SK-N-SH treated with all-trans-retinoic acid at 6 μM for 48 hours (cell line): ENCODE data around the gene PSMG1.
A peak's percentile ranks its signal among the peaks of the same experiment; 100 is the strongest.

ENCODE experiments used
- ATAC-seq: fragments of 200-7000 bp; cut with Tn5 transposase; 3 replicates; pipeline ENCODE4 v1.9.1; 2020; ENCODE audit warnings: mild to moderate bottlenecking, moderate library complexity
- ARNTL ChIP-seq: fragments of 450-650 bp; formaldehyde crosslinking; IDR thresholded peaks from 2 replicates; pipeline ENCODE4 v1.5.0; 2020; ENCODE audit warnings: low read depth, mild to moderate bottlenecking, moderate library complexity, borderline replicate concordance
- BACH2 ChIP-seq: fragments of 250-450 bp; sonication (Bioruptor Pico); IDR thresholded peaks from 2 replicates; pipeline ENCODE4 v1.9.0; 2021; ENCODE audit warnings: mild to moderate bottlenecking, borderline replicate concordance
- CSDC2 ChIP-seq: fragments of 250-450 bp; sonication (Bioruptor Pico); IDR thresholded peaks from 2 replicates; pipeline ENCODE4 v1.5.0; 2020; ENCODE audit warnings: mild to moderate bottlenecking, moderate library complexity
- ESRRG ChIP-seq: fragments of 250-450 bp; sonication (Bioruptor Pico); IDR thresholded peaks from 2 replicates; pipeline ENCODE4 v1.6.1; 2021; ENCODE audit warnings: mild to moderate bottlenecking
- GLIS3 ChIP-seq: fragments of 250-450 bp; sonication (Bioruptor Pico); IDR thresholded peaks from 2 replicates; pipeline ENCODE4 v1.5.0; 2020; ENCODE audit warnings: mild to moderate bottlenecking, moderate library complexity
- ISL1 ChIP-seq: fragments of 250-450 bp; sonication (Bioruptor Pico); IDR thresholded peaks from 2 replicates; pipeline ENCODE4 v2.1.2; 2022; ENCODE audit warnings: mild to moderate bottlenecking, moderate library complexity
- OSR1 ChIP-seq: fragments of 250-450 bp; sonication (Bioruptor Pico); IDR thresholded peaks from 2 replicates; pipeline ENCODE4 v1.8.0; 2022; ENCODE audit warnings: moderate library complexity, mild to moderate bottlenecking, inconsistent platforms
- PPARA ChIP-seq: fragments of 250-450 bp; sonication (Bioruptor Pico); IDR thresholded peaks from 2 replicates; pipeline ENCODE4 v1.5.0; 2020; ENCODE audit warnings: mild to moderate bottlenecking, borderline replicate concordance
- RARB ChIP-seq: fragments of 250-450 bp; sonication (Bioruptor Pico); IDR thresholded peaks from 2 replicates; pipeline ENCODE4 v1.8.0; 2021; ENCODE audit warnings: mild to moderate bottlenecking, moderate library complexity
- SNAI2 ChIP-seq: fragments of 250-450 bp; sonication (Bioruptor Pico); IDR thresholded peaks from 2 replicates; pipeline ENCODE4 v1.5.0; 2020; ENCODE audit warnings: mild to moderate bottlenecking, moderate library complexity
- TCF4 ChIP-seq: fragments of 250-450 bp; sonication (Bioruptor Pico); IDR thresholded peaks from 2 replicates; pipeline ENCODE4 v1.8.0; 2021; ENCODE audit warnings: mild to moderate bottlenecking, moderate library complexity, borderline replicate concordance
- TOX ChIP-seq: fragments of 250-450 bp; sonication (Bioruptor Pico); IDR thresholded peaks from 2 replicates; pipeline ENCODE4 v1.8.0; 2021; ENCODE audit warnings: mild to moderate bottlenecking, moderate library complexity, borderline replicate concordance
- ZC3H10 ChIP-seq: fragments of 250-450 bp; sonication (Bioruptor Pico); IDR thresholded peaks from 2 replicates; pipeline ENCODE4 v1.5.1; 2021; ENCODE audit warnings: mild to moderate bottlenecking, moderate library complexity
- ZFP3 ChIP-seq: fragments of 250-450 bp; sonication (Bioruptor Pico); IDR thresholded peaks from 2 replicates; pipeline ENCODE4 v1.5.0; 2020; ENCODE audit warnings: mild to moderate bottlenecking, moderate library complexity
- ZFP30 ChIP-seq: fragments of 450-650 bp; formaldehyde crosslinking; IDR thresholded peaks from 2 replicates; pipeline ENCODE4 v1.5.0; 2022; ENCODE audit warnings: mild to moderate bottlenecking, moderate library complexity
- ZNF70 ChIP-seq: fragments of 450-650 bp; formaldehyde crosslinking; IDR thresholded peaks from 2 replicates; pipeline ENCODE4 v1.5.0; 2020; ENCODE audit warnings: mild to moderate bottlenecking, moderate library complexity
- ZNF8 ChIP-seq: fragments of 450-650 bp; formaldehyde crosslinking; IDR thresholded peaks from 2 replicates; pipeline ENCODE4 v1.5.0; 2020; ENCODE audit warnings: mild to moderate bottlenecking, moderate library complexity
- TF ChIP-seq, protein P1 (sequence below): fragments of 250-450 bp; sonication (Bioruptor Pico); IDR thresholded peaks from 2 replicates; pipeline ENCODE4 v1.8.0; 2020; ENCODE audit warnings: mild to moderate bottlenecking, moderate library complexity, borderline replicate concordance
- TF ChIP-seq, protein P2 (sequence below): fragments of 250-450 bp; sonication (Bioruptor Pico); IDR thresholded peaks from 2 replicates; pipeline ENCODE4 v1.5.1; 2020; ENCODE audit warnings: low read depth, mild to moderate bottlenecking, moderate library complexity
- TF ChIP-seq, protein P3 (sequence below): fragments of 250-450 bp; sonication (Bioruptor Pico); IDR thresholded peaks from 2 replicates; pipeline ENCODE4 v1.5.1; 2021; ENCODE audit warnings: mild to moderate bottlenecking, moderate library complexity
- TF ChIP-seq, protein P4 (sequence below): fragments of 250-450 bp; sonication (Bioruptor Pico); IDR thresholded peaks from 2 replicates; pipeline ENCODE4 v1.8.0; 2021; ENCODE audit warnings: low read depth, mild to moderate bottlenecking, moderate library complexity, borderline replicate concordance
- TF ChIP-seq, protein P5 (sequence below): fragments of 250-450 bp; sonication (Bioruptor Pico); IDR thresholded peaks from 2 replicates; pipeline ENCODE4 v1.5.0; 2020; ENCODE audit warnings: mild to moderate bottlenecking, moderate library complexity

The PSMG1 gene

DNA sequence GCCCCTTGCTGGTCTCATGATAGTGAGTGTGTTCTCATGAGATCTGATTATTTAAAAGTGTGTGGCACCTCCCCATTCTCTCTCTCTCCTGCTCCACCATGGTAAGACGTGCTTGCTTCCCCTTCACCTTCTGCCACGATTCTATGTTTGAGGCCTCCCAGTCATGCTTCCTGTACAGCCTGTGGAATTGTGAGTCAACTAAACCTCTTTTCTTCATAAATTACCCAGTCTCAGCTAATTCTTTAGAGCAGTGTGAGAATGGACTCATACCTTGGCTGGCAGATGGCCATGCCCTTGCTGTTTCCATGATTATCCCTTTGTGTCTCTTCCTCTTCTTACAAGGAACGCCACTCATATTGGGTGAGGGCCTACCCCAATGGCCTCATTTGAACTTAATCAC lies 40.3 kb downstream of the PSMG1 start:
- ATAC-seq: no peak
- TF ChIP-seq, protein P1, sequence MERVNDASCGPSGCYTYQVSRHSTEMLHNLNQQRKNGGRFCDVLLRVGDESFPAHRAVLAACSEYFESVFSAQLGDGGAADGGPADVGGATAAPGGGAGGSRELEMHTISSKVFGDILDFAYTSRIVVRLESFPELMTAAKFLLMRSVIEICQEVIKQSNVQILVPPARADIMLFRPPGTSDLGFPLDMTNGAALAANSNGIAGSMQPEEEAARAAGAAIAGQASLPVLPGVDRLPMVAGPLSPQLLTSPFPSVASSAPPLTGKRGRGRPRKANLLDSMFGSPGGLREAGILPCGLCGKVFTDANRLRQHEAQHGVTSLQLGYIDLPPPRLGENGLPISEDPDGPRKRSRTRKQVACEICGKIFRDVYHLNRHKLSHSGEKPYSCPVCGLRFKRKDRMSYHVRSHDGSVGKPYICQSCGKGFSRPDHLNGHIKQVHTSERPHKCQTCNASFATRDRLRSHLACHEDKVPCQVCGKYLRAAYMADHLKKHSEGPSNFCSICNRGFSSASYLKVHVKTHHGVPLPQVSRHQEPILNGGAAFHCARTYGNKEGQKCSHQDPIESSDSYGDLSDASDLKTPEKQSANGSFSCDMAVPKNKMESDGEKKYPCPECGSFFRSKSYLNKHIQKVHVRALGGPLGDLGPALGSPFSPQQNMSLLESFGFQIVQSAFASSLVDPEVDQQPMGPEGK: no peak
- TF ChIP-seq ARNTL (CRISPR knock-in tag): no peak
- no peak for TF ChIP-seq PPARA
- TF ChIP-seq ZNF70: no peak
- TF ChIP-seq TOX (CRISPR knock-in tag): no peak
- TF ChIP-seq ZC3H10: no peak
- TF ChIP-seq ZNF8: no peak
- TF ChIP-seq OSR1: no peak
- TF ChIP-seq, protein P2, sequence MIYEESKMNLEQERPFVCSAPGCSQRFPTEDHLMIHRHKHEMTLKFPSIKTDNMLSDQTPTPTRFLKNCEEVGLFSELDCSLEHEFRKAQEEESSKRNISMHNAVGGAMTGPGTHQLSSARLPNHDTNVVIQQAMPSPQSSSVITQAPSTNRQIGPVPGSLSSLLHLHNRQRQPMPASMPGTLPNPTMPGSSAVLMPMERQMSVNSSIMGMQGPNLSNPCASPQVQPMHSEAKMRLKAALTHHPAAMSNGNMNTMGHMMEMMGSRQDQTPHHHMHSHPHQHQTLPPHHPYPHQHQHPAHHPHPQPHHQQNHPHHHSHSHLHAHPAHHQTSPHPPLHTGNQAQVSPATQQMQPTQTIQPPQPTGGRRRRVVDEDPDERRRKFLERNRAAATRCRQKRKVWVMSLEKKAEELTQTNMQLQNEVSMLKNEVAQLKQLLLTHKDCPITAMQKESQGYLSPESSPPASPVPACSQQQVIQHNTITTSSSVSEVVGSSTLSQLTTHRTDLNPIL: no peak
- TF ChIP-seq ZFP30 (CRISPR knock-in tag): no peak
- no peak for TF ChIP-seq ISL1 (CRISPR knock-in tag)
- TF ChIP-seq TCF4 (CRISPR knock-in tag): no peak
- no peak for TF ChIP-seq ESRRG (CRISPR knock-in tag)
- TF ChIP-seq SNAI2 (CRISPR knock-in tag): no peak
- TF ChIP-seq ZFP3 (CRISPR knock-in tag): no peak
- no peak for TF ChIP-seq CSDC2 (CRISPR knock-in tag)
- TF ChIP-seq, protein P3, sequence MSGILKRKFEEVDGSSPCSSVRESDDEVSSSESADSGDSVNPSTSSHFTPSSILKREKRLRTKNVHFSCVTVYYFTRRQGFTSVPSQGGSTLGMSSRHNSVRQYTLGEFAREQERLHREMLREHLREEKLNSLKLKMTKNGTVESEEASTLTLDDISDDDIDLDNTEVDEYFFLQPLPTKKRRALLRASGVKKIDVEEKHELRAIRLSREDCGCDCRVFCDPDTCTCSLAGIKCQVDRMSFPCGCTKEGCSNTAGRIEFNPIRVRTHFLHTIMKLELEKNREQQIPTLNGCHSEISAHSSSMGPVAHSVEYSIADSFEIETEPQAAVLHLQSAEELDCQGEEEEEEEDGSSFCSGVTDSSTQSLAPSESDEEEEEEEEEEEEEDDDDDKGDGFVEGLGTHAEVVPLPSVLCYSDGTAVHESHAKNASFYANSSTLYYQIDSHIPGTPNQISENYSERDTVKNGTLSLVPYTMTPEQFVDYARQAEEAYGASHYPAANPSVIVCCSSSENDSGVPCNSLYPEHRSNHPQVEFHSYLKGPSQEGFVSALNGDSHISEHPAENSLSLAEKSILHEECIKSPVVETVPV (CRISPR knock-in tag): no peak
- TF ChIP-seq GLIS3 (CRISPR knock-in tag): no peak
- TF ChIP-seq BACH2: no peak
- TF ChIP-seq, protein P4, sequence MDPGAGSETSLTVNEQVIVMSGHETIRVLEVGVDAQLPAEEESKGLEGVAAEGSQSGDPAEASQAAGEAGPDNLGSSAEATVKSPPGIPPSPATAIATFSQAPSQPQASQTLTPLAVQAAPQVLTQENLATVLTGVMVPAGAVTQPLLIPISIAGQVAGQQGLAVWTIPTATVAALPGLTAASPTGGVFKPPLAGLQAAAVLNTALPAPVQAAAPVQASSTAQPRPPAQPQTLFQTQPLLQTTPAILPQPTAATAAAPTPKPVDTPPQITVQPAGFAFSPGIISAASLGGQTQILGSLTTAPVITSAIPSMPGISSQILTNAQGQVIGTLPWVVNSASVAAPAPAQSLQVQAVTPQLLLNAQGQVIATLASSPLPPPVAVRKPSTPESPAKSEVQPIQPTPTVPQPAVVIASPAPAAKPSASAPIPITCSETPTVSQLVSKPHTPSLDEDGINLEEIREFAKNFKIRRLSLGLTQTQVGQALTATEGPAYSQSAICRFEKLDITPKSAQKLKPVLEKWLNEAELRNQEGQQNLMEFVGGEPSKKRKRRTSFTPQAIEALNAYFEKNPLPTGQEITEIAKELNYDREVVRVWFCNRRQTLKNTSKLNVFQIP (CRISPR knock-in tag): no peak

DNA sequence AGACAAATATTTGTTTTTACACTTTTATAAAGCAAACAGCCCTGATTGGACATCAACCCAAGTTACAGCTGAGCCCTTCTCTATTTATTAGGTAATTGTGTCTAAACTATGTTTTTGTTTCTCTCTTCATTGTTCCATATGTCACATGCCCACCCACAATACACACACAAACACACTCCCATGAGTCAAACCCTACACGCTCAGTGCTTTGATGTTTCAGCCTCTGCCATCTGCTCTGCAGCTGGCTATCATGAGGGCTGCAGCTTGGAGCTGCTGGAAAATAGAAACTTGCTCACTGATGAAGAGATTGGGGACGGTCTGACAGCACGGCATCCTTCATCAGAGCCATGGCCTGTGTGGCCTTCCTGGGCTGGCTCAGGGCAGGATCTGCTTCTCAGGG lies 41.7 kb downstream of the PSMG1 start:
- ATAC-seq: no peak; the same call in 2 of the 3 replicates
- no peak for TF ChIP-seq ISL1 (CRISPR knock-in tag)
- TF ChIP-seq ZFP30 (CRISPR knock-in tag): no peak
- TF ChIP-seq TCF4 (CRISPR knock-in tag): peak; percentile 86
- TF ChIP-seq CSDC2 (CRISPR knock-in tag): no peak
- TF ChIP-seq, protein P5, sequence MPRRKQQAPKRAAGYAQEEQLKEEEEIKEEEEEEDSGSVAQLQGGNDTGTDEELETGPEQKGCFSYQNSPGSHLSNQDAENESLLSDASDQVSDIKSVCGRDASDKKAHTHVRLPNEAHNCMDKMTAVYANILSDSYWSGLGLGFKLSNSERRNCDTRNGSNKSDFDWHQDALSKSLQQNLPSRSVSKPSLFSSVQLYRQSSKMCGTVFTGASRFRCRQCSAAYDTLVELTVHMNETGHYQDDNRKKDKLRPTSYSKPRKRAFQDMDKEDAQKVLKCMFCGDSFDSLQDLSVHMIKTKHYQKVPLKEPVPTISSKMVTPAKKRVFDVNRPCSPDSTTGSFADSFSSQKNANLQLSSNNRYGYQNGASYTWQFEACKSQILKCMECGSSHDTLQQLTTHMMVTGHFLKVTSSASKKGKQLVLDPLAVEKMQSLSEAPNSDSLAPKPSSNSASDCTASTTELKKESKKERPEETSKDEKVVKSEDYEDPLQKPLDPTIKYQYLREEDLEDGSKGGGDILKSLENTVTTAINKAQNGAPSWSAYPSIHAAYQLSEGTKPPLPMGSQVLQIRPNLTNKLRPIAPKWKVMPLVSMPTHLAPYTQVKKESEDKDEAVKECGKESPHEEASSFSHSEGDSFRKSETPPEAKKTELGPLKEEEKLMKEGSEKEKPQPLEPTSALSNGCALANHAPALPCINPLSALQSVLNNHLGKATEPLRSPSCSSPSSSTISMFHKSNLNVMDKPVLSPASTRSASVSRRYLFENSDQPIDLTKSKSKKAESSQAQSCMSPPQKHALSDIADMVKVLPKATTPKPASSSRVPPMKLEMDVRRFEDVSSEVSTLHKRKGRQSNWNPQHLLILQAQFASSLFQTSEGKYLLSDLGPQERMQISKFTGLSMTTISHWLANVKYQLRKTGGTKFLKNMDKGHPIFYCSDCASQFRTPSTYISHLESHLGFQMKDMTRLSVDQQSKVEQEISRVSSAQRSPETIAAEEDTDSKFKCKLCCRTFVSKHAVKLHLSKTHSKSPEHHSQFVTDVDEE (CRISPR knock-in tag): no peak
- no peak for TF ChIP-seq ZNF8
- no peak for TF ChIP-seq RARB (CRISPR knock-in tag)

DNA sequence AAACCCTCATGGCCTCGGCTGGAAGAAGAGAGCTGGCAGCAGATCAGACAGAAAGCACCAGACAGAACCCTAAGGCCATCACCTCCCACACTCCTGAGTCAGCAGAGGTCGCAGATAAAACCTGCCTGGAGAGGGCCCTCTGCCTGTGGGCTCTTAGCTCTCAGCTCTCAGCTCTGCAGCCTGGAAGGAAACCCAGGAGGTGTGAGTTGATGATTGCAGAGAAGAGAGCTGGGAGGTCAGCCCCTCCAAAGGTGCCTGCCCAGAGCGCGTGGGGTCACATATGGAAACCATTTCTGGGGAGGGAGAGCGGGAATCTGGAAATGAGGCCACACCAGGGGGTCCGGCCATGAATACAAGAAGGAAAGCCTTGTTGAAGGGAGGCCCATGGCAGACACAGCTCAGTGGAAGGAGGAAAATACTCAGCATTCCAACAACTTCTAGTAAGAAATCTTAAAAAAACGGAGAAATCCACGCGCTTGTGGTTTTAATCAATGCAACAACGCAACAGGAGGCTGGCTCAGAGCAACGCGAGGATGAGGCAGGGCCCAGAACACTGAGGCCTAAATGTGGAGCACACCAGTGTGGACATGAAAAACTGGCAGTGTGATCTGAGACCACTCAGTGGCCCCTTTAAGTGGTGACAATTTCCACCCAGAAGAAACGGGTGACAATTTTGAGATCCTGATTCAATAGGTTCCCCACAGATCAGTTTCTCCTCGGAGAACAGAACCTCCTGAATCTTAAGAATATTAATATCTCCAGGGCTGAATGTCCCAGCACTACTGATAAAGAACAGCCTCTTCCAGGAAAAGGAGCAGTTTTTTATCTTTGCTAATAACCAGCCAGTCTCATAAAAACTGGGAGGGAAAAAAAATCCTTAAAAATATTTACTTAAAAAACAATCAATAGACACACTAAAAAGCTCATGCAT lies 45.7 kb downstream of the PSMG1 start:
- peak; percentile 49 for ATAC-seq

More for the DNA sequence above, 45.7 kb downstream of the PSMG1 start:
- TF ChIP-seq ESRRG (CRISPR knock-in tag): no peak
- no peak for TF ChIP-seq BACH2
- TF ChIP-seq ZNF70: no peak
- no peak for TF ChIP-seq TOX (CRISPR knock-in tag)
- TF ChIP-seq ZFP30 (CRISPR knock-in tag): no peak
- TF ChIP-seq, protein P4 (CRISPR knock-in tag): no peak
- TF ChIP-seq ARNTL (CRISPR knock-in tag): no peak
